ENCODE measurements around the gene FANCL.
"Not testable (repeated sequence)": the region's sequence is repeated elsewhere in the genome, so short reads cannot be mapped to it uniquely, and the experiment has no call there.

Gene FANCL

DNA sequence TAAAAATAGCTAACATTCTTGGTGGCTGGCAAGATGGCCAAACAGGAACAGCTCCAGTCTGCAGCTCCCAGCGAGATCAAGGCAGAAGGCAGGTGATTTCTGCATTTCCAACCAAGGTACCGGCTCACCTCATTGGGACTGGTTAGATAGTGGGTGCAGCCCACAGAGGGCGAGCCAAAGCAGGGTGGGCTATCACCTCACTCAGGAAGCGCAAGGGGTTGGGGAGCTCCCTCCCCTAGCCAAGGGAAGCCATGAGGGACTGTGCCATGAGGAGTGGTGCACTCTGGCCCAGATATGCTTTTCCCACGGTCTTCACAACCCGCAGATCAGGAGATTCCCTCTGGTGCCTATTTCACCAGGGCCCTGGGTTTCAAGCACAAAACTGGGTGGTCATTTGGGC lies 73.0 kb downstream of the FANCL start:
- H3K4me1 ChIP-seq (ENCODE audit: control insufficient read depth, insufficient read depth, low read length); H3K9me3 ChIP-seq (ENCODE audit: control insufficient read depth, low read length); H3K36me3 ChIP-seq (ENCODE audit: control insufficient read depth, insufficient read depth, low read length); H3K9ac ChIP-seq (ENCODE audit: low read length); H3K4me3 ChIP-seq (ENCODE audit: low read length); H3K27me3 ChIP-seq (ENCODE audit: control insufficient read depth, insufficient read depth, low read length): not testable (repeated sequence)

DNA sequence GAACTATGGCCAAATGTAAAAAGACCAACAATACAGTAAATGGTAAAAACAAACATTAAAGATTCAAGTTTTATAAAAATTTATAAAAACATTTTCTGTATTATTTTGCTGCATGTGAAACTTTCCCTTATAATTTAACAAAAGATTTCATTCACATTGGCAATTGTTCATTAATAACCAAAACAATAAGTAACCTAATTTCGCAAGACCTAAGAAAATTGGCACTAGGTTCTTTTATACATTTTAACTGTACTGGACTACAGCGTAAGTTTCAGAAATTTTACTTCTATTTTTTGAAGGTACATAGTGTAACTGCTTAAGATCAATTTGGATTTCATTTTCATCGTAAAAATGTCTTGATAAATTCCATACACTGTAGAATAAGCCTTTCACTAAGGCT lies 77.2 kb downstream of the FANCL start:
- no peak overlapping the region for H3K9ac ChIP-seq (ENCODE audit: low read length)
- H3K4me1 ChIP-seq (ENCODE audit: control insufficient read depth, insufficient read depth, low read length), result no peaks in the 10 kb centered on the region
- no peaks in the 10 kb centered on the region for H3K36me3 ChIP-seq (ENCODE audit: control insufficient read depth, insufficient read depth, low read length)
- H3K9me3 ChIP-seq (ENCODE audit: control insufficient read depth, low read length), result no peaks in the 10 kb centered on the region
- no peaks in the 10 kb centered on the region for H3K27me3 ChIP-seq (ENCODE audit: control insufficient read depth, insufficient read depth, low read length)
- no peak overlapping the region for H3K4me3 ChIP-seq (ENCODE audit: low read length)

DNA sequence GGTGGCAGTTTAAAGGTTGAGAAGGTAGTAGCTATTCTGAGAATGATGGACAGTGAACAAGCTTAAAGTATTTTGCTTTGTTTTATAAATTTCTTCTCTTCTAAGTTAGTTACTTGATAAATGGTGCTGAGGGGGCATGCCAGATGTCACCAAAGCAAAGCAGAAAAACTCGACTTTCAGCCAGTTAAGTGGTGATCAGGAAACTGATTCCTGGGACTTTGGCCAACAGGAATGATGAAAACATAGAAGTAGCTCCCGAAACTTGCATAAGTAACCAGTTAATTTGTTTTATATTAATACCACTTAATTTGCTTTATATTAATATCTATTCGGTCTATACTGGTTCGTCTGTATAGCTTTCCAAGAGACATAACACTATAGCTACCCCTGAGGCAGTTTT lies 82.6 kb downstream of the FANCL start:
- Histone ChIP-seq H3K27me3 (ENCODE audit: control insufficient read depth, insufficient read depth, low read length) (no peaks in the 10 kb centered on the region), H3K9me3 (ENCODE audit: control insufficient read depth, low read length) (no peaks in the 10 kb centered on the region), H3K4me1 (ENCODE audit: control insufficient read depth, insufficient read depth, low read length) (no peaks in the 10 kb centered on the region), H3K4me3 (ENCODE audit: low read length) (no peak overlapping the region), H3K36me3 (ENCODE audit: control insufficient read depth, insufficient read depth, low read length) (no peaks in the 10 kb centered on the region), H3K9ac (ENCODE audit: low read length) (no peak overlapping the region)

DNA sequence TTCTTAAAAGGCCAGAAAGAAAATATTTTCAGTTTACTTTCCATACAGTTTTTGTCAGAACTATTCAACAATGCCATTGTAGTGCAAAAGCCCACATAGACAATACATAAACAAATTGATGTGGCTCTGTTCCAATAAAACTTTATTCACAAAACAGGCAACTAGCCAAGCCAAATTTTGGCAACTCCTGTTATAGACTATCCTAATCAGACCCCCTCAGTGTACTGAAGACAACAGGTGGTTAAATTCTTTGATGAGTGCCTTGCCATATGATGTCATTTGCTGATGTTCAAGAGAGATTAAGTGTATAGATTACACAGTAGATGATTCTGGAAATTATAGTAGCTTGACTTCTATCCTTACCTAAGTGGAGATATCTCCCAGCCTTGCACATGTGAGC lies 83.4 kb downstream of the FANCL start:
- no peaks in the 10 kb centered on the region for H3K4me1 ChIP-seq (ENCODE audit: control insufficient read depth, insufficient read depth, low read length)
- H3K4me3 ChIP-seq (ENCODE audit: low read length), result no peak overlapping the region
- no peaks in the 10 kb centered on the region for H3K27me3 ChIP-seq (ENCODE audit: control insufficient read depth, insufficient read depth, low read length)
- H3K36me3 ChIP-seq (ENCODE audit: control insufficient read depth, insufficient read depth, low read length), result no peaks in the 10 kb centered on the region
- H3K9ac ChIP-seq (ENCODE audit: low read length), result no peak overlapping the region
- H3K9me3 ChIP-seq (ENCODE audit: control insufficient read depth, low read length), result no peaks in the 10 kb centered on the region

DNA sequence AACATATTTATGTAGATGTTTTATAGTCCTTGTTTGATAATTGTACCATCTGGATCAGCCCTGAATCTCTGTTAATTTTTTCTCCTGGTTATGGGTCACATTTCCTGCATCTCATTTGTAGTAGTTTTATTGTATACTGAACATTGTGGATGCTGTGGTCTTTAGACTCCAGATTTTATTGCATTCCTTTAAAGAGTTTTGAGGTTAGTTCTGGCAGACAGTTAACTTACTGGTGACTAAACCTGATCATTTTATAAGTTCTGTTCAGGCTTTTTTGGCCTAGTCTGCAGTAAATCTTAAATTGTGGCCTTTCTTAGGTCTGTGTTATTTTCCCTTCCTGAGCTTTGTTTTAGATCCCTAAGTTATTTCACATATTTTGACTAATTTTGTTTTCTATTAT lies 84.3 kb downstream of the FANCL start:
- Histone ChIP-seq H3K27me3 (ENCODE audit: control insufficient read depth, insufficient read depth, low read length) (no peaks in the 10 kb centered on the region), H3K4me3 (ENCODE audit: low read length) (no peak overlapping the region), H3K4me1 (ENCODE audit: control insufficient read depth, insufficient read depth, low read length) (no peaks in the 10 kb centered on the region), H3K36me3 (ENCODE audit: control insufficient read depth, insufficient read depth, low read length) (no peaks in the 10 kb centered on the region), H3K9me3 (ENCODE audit: control insufficient read depth, low read length) (no peaks in the 10 kb centered on the region), H3K9ac (ENCODE audit: low read length) (no peak overlapping the region)

DNA sequence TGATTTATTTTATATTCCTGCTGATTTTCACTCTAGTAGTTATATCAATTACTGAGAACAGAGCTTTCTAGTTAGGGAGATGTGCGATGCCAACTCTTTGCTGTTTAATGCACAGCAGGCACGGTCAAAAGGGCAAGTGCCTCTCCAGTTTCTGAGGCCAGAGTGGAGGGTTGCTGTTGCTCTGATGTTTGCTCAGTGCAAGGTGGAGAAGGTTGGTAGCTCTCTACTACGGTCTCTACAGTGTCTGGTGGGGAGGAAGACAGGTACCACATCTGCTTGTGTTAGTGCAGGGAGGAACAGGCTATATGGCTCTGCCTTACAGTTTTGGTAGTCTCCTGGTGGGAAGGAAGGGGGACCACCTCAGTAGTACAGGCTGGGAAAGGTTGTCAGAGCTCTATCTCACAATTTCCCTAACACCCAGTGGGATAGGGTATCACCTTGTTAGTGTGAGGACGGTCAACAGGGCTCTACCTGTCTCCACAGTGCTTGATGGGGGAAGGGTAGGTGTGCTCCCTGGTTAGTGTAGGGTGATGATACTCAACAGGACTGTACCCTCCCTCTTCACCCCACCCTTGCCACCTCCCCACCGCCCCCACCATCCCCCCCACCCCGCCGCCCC lies 85.9 kb downstream of the FANCL start:
- H3K4me3 ChIP-seq (ENCODE audit: low read length), result no peak overlapping the region
- H3K9ac ChIP-seq (ENCODE audit: low read length), result no peak overlapping the region
- no peaks in the 10 kb centered on the region for H3K9me3 ChIP-seq (ENCODE audit: control insufficient read depth, low read length)
- no peaks in the 10 kb centered on the region for H3K27me3 ChIP-seq (ENCODE audit: control insufficient read depth, insufficient read depth, low read length)
- no peaks in the 10 kb centered on the region for H3K36me3 ChIP-seq (ENCODE audit: control insufficient read depth, insufficient read depth, low read length)
- no peaks in the 10 kb centered on the region for H3K4me1 ChIP-seq (ENCODE audit: control insufficient read depth, insufficient read depth, low read length)

DNA sequence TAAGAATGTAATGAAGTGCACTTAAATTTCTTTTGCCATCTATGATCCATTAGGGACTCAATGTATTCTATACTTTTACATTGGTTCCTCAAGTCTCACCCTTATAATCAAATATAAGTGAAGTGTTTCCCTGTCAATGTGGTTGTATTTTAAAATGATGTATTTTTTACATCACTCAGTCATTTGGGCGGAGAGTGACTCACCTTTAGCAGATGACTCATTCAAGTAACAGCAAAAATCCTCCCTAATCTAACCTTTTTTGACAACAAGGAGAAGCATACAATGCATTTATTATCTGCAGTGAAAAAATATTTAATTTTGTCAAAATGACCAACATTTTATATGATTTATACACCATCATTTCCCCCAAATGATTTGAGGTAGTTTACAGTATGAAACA lies 94.4 kb downstream of the FANCL start:
- no peaks in the 10 kb centered on the region for H3K36me3 ChIP-seq (ENCODE audit: control insufficient read depth, insufficient read depth, low read length)
- H3K27me3 ChIP-seq (ENCODE audit: control insufficient read depth, insufficient read depth, low read length), result no peaks in the 10 kb centered on the region
- no peak overlapping the region for H3K4me3 ChIP-seq (ENCODE audit: low read length)
- no peak overlapping the region for H3K9ac ChIP-seq (ENCODE audit: low read length)
- H3K9me3 ChIP-seq (ENCODE audit: control insufficient read depth, low read length), result no peaks in the 10 kb centered on the region
- no peaks in the 10 kb centered on the region for H3K4me1 ChIP-seq (ENCODE audit: control insufficient read depth, insufficient read depth, low read length)

DNA sequence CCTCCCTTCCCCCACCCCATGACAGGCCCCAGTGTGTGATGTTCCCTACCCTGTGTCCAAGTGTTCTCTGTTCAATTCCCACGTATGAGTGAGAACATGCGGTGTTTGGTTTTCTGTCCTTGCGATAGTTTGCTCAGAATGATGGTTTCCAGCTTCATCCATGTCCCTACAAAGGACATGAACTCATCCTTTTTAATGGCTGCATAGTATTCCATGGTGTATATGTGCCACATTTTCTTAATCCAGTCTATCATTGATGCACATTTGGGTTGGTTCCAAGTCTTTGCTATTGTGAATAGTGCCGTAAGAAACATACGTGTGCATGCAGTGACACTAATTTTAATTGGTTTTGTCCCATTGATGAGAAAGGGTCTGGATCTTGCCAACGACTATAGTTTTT lies 95.4 kb downstream of the FANCL start:
- H3K4me1 ChIP-seq (ENCODE audit: control insufficient read depth, insufficient read depth, low read length); H3K9me3 ChIP-seq (ENCODE audit: control insufficient read depth, low read length); H3K4me3 ChIP-seq (ENCODE audit: low read length); H3K36me3 ChIP-seq (ENCODE audit: control insufficient read depth, insufficient read depth, low read length); H3K27me3 ChIP-seq (ENCODE audit: control insufficient read depth, insufficient read depth, low read length); H3K9ac ChIP-seq (ENCODE audit: low read length): not testable (repeated sequence)

DNA sequence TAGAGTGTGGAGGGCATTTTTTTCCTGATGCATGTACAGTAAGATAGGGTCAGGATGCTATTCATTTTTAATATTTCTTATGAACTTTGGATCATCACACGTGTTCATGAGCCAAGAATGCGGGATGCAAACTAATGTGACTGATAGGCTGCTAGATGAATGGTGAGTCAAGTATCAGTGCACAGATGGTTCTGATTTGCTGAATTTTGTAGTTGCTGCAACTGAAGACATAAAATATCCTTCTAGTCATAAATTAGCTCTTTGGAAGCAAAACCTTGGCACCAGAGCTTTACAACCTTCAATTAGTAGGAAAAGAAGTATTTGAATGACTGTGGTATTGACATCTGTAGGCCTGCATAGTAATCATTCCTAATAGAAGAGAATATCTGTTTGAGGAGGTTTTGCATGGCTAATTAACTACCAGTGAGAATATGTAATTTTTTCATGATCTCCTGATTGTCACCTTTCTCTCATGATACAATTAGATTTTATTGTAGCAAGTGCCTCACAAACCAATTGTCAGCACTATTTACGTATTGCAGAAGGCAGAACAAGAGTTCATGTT lies 100.5 kb downstream of the FANCL start:
- Histone ChIP-seq H3K9ac (ENCODE audit: low read length) (no peak overlapping the region), H3K4me1 (ENCODE audit: control insufficient read depth, insufficient read depth, low read length) (no peaks in the 10 kb centered on the region), H3K9me3 (ENCODE audit: control insufficient read depth, low read length) (no peaks in the 10 kb centered on the region), H3K27me3 (ENCODE audit: control insufficient read depth, insufficient read depth, low read length) (no peaks in the 10 kb centered on the region), H3K36me3 (ENCODE audit: control insufficient read depth, insufficient read depth, low read length) (no peaks in the 10 kb centered on the region), H3K4me3 (ENCODE audit: low read length) (no peak overlapping the region)

DNA sequence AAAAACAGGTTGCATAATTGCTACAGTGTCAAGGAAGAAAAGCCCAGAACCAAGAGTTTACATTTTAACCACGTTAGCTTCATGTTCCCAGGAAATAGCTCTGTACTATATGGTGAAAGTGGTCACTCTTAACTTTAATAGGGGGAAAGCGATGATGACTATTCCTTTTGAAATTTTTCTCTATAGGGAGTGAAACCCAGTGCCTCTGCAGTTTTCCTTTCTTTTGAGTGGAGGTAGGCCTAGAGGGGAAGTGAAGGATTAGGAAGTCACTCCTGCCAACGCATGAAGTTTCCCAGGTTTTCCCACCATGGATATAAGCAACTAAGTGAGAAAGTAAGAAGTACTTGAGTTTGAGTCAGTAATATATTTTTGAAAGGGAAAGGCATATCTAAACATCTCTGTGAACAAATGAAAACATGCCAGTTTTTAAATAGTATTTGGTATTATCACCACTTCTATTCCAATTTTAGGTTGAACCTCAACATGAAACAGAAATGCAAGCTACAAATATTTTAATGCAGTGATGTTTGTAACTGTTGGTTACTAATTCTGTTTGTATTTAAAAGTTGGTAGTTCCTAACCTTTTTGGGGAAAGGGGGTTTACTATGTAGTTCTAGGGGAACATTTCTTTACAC lies 102.6 kb downstream of the FANCL start:
- H3K9me3 ChIP-seq (ENCODE audit: control insufficient read depth, low read length), result no peaks in the 10 kb centered on the region
- H3K36me3 ChIP-seq (ENCODE audit: control insufficient read depth, insufficient read depth, low read length), result no peaks in the 10 kb centered on the region
- H3K4me3 ChIP-seq (ENCODE audit: low read length), result no peak overlapping the region
- no peak overlapping the region for H3K9ac ChIP-seq (ENCODE audit: low read length)
- no peaks in the 10 kb centered on the region for H3K27me3 ChIP-seq (ENCODE audit: control insufficient read depth, insufficient read depth, low read length)
- H3K4me1 ChIP-seq (ENCODE audit: control insufficient read depth, insufficient read depth, low read length), result no peaks in the 10 kb centered on the region

DNA sequence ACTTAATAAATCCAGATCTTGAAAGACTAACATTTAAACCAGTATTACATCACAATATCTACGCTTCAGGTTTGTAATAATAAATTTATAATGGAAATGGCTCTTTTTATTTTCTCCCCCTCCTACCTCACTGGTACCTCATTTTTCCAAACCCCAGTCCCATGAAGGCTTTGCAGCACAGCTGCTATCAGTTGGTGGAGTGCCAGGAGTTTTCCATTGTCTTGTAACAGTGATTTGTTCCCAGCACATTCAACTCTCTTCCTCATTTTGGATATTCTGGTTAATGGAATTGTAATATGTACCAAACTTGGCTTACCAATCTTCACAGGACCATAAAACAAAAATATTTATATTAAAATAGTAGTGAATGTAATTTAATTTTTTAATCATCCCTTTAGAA lies 103.3 kb downstream of the FANCL start:
- Histone ChIP-seq H3K4me3 (ENCODE audit: low read length) (no peak overlapping the region), H3K9ac (ENCODE audit: low read length) (no peak overlapping the region), H3K9me3 (ENCODE audit: control insufficient read depth, low read length) (no peaks in the 10 kb centered on the region), H3K4me1 (ENCODE audit: control insufficient read depth, insufficient read depth, low read length) (no peaks in the 10 kb centered on the region), H3K36me3 (ENCODE audit: control insufficient read depth, insufficient read depth, low read length) (no peaks in the 10 kb centered on the region), H3K27me3 (ENCODE audit: control insufficient read depth, insufficient read depth, low read length) (no peaks in the 10 kb centered on the region)

DNA sequence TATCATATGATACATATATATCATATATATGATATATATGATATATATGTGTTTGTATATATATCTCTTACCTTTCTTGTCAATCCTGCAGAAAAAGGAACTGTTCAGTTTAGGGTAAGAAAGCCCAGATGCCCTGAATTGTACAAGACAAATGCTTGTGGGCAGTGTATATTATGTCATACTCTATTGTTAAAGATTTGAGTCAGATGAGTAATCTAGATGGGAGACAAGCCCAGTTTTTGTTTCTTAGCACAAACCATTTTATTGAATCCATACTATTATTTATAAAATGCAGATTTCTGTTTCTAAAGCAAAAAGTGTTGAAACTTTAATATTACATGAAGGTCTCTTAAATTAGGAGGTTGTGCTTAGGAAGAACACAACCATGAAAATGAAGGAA lies 103.9 kb downstream of the FANCL start:
- no peak overlapping the region for H3K4me3 ChIP-seq (ENCODE audit: low read length)
- no peaks in the 10 kb centered on the region for H3K4me1 ChIP-seq (ENCODE audit: control insufficient read depth, insufficient read depth, low read length)
- H3K9me3 ChIP-seq (ENCODE audit: control insufficient read depth, low read length), result no peaks in the 10 kb centered on the region
- H3K27me3 ChIP-seq (ENCODE audit: control insufficient read depth, insufficient read depth, low read length), result no peaks in the 10 kb centered on the region
- no peaks in the 10 kb centered on the region for H3K36me3 ChIP-seq (ENCODE audit: control insufficient read depth, insufficient read depth, low read length)
- no peak overlapping the region for H3K9ac ChIP-seq (ENCODE audit: low read length)
